DMS114 treated with DMSO at 0.1 percent for 48 hours (cell line): ENCODE data around the gene PAX9.

ENCODE experiments used
- DNase-seq: peaks from one replicate; lab custom pipeline; 2025; ENCODE audit not compliant: unreplicated experiment; lab: John Stamatoyannopoulos, UW

The PAX9 gene

DNA sequence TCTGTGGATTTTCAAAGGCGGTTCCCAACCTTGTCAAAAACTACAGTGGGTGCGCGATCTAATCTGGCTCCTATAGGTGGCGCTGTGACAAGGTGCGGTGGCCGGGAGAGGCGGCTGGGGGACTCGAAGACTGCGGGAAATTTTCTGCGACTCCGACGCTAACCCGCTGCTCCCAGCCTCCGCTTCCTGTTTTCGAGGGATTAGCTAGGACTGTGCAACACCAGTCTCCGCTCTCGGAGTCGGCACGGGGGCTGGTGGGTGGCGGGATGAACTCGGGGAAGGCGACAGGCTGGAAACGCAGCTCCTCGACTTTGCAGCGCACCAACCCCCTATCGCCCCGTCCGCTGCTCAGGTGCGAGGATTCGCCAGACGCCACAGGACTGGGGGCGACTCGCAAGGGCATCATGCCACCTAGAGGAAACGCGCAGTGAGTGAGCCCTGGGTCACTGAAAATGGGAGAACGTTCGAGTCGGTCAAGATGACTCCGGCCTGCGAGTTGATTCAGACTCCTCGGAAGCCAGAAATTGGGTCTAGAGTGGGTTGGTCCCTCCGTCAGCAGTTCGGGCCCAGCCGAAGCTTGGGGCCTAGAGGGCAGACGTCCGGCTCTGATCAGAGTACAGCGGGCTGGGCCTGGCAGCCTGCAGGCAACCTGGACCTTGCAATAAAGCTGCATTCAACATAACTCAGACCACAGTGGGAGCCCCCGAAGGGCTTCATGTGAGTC lies 5.5 kb upstream of the PAX9 start:
- DNase-seq, result no peak

DNA sequence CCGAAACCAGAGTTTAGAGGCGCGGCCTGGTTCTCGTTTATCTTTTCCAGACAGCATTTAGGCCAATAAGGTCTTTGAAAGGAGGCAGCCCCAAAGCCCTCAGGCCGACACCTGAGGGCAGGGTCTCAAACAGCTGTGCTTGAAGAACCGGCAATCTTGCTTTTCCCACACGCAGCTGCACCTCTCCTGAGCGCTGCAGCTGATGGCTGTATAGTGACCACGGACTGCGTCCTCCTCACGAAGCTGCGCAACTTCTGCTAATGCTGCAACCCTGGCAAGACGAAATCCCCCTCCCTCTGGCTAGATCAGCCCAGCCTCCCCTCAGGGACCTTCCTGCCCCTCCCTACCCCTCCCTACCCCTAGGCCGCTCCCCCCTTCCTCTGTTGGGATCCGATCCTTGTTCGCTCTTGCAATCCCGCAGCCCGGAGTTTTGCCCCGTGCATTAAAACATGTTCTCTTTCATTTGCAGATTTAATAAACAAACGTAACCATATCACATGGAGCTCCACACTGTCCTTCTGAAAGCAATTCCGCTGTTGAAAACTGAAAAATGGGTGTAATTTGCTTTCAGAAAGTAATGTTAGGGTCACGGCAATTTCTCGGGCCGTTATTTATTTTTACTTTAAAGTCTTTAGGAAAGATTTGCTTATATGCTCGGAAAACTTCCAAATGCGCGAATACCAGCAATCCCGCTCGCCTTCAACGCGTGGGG lies 4.8 kb upstream of the PAX9 start:
- no peak for DNase-seq

DNA sequence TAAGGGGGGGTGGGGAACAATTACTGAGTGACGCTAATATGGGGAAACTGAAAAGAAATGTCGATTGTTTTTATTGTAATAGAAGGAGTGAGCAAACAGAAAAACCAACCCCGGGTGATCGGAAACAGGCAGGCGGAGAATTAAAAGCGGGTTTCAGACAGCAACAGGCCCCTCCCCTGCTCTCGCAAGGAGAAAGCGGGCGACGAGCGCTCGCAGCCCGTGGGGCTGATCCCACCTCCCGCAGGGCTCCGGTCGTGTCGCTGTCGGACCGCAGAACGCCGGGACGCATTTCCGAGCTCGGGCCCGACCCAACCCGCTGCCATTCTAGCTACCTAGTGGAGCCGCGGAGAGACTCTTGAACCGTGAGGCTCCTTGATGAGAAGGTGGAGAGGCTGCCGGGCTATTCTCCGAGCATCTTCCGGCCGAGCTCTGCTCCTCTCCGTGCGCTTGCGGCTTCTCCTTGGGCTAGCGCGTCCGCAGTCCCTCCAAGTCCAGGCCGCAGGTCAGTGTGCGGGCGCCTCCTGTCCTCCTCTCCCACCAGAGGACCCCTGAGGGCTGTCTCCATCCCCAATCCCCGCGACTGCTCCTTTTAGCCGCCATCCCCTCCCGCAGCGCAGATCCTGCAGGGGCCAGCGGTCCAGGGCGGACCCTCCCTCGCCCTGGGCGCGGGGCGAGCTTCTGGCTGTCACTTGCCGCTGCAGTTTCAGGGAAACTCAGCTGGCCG lies 4.1 kb upstream of the PAX9 start:
- DNase-seq, result no peak

DNA sequence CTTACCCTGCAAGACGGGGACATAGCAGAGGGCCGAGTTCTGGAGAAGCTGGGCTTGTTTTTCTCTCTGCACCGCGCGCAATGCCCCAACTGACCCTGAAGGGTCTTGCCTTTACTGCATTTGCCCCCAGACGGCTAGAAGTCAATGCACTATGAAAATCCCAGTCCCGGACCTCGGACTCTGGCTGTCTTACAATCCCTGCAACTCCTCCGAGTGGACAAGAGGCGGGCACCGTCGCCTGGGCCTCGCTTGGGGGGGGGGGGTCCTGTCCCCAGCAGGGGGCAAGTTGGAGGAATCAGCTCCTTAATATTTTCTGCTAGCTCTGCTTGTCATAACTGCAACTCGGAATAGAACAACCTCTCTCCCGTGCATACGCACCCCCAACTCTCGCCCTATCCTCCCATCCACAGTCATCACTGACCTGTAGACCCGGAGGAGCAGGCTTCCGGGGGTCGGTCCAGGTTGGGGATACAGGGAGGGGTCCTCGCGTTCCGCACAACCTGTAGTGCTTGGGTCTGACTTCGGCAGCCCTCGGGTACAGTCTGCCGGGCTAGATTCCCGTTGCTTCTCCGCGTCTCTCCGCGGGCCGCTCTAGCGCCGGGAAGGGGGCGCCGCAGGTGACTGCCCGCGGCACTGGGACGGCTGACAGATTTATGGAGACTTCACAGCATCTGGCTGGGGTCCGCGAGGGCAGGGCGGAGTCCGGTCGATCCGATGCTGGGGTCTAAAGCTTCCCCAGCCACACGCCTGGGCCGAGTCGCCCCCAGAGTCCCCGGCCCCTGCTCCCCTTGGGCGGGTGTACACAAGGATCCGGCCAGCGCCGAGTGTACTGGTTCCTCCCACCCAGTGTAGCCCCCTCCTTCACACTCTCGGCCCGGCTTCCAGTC lies 3.3 kb upstream of the PAX9 start:
- DNase-seq, result no peak

DNA sequence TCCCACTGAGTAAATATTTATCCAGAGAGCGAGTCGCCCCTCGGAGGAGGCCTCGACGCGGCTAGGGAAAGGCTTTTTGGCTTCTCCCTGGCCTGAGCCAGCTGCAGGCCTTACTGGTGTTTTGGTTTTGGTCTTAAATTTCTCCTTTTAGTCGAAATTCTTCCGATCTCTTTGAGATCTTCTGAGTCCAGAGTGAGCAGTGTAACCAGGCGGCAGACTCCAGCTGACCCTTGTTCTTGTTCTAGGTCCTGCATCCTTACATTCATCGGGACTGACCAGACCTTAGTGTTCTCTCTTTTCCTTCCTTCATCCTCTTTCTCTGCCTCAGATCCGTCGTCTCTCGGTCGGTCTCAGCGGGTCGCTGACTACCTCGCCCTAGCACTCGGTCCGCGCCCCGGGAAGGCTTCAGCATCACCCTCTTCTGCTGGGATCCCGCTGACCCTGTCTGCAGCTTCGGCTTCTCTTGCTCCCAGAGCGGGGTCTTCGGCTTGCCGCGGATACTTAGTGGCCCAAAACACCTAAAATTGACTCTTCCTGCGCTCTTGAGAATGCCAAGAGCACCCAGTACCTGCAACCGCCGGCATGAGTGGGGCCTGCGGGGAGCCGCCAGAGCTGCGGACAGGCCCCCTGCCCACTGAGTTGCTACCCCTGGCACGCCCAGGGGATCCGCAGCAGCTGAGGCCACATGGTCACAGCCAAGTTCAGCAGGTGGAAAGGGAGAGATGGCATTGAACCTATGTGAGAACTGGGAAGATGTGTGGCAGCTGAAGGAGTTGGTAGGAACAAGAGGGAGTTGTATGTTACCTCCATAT lies 2.4 kb upstream of the PAX9 start:
- no peak for DNase-seq

DNA sequence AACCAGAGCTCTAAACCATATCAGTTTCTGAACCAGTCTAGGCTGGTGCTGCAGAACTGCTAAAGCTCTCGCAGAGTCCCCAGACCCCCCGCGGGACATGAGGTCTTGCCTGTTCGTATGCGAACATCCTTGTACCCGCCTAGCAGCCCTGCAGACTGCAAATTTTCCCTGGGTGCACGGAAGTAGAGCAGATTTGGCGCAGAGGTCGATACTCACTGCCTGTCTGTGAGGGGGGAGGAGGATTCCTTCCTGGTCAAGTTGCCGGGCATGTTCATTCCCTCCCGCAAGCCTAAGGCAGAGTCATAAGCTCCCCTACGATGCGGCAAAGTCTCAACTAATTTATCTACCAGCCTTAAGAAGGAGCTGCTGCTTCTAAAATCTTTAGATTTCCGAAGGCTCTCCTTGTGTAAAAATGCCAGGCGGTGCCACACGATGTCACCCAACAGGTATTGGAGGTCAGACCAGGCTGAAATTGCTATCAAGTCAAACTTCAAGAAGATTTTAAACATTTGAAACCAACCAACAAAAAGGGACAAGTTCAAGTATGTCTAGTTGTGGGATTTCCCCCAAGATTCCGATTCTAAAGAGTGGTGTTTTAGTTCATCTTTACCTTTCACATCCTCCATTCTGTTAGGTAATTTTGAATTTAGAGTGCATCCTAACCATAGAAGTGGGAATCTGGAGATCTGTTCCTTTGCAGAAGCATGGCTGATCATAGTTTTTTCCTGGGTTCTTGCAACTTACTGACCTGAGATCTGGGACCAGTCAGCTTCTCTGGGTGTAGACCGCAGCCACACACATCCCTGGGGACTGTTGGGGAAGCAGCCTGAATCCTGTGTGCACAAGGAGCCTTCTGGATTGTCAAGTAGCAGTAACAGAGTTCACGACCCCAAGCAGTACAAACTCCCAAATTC lies 1.6 kb upstream of the PAX9 start:
- no peak for DNase-seq

DNA sequence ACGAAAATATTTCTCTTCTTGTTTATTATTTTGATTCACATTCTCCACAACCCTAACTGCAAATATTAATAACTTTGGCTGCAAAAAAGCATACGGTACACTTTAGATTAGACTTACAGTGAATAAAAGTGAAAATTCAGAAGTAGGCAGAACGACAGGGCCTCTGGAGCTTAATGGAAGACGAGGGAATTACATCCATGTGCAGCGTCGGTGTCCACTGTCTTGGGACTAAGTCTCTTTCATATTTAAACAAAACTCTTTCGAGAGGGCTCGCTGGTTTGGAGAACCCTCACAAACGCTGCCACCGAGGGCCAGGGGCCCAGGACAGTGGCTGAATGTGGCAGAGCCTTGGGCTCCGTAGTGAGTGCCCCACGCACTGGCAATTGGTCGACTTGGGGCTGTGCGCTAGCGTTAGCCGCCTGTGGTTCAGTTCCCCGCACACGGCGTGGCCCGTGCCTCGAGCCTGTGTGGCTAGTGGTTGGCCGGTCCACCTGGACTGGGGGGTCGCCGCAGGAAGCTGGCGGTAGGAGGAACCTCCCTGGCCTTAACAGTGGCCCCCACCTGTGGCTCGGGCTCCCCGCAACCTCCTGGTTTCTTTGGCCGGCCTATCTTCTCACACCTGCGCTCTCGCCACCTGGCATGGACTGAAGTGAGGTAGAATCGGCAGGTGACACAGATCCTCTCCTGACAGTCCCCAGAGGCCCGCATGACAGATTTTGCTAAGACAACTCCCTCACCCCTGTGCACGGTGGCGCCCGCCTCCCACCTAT lies 739 bp upstream of the PAX9 start:
- no peak for DNase-seq

DNA sequence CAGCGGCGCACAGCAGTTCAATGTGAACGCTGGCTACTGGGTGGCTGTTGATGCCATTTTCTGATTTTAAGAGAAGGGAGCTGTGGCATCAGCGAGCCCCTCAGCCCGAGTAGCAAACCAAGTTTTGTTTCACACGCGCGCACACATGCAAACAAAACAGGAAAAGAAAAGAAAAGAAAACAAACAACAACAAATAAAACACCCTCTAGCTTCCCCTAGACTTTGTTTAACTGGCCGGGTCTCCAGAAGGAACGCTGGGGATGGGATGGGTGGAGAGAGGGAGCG lies 540 bp downstream of the PAX9 start:
- no peak for DNase-seq

DNA sequence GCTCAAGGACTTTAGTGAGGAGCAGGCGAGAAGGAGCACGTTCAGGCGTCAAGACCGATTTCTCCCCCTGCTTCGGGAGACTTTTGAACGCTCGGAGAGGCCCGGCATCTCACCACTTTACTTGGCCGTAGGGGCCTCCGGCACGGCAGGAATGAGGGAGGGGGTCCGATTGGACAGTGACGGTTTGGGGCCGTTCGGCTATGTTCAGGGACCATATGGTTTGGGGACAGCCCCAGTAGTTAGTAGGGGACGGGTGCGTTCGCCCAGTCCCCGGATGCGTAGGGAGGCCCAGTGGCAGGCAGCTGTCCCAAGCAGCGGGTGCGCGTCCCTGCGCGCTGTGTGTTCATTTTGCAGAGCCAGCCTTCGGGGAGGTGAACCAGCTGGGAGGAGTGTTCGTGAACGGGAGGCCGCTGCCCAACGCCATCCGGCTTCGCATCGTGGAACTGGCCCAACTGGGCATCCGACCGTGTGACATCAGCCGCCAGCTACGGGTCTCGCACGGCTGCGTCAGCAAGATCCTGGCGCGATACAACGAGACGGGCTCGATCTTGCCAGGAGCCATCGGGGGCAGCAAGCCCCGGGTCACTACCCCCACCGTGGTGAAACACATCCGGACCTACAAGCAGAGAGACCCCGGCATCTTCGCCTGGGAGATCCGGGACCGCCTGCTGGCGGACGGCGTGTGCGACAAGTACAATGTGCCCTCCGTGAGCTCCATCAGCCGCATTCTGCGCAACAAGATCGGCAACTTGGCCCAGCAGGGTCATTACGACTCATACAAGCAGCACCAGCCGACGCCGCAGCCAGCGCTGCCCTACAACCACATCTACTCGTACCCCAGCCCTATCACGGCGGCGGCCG lies 1.1 kb downstream of the PAX9 start:
- DNase-seq, result peak; percentile 16

DNA sequence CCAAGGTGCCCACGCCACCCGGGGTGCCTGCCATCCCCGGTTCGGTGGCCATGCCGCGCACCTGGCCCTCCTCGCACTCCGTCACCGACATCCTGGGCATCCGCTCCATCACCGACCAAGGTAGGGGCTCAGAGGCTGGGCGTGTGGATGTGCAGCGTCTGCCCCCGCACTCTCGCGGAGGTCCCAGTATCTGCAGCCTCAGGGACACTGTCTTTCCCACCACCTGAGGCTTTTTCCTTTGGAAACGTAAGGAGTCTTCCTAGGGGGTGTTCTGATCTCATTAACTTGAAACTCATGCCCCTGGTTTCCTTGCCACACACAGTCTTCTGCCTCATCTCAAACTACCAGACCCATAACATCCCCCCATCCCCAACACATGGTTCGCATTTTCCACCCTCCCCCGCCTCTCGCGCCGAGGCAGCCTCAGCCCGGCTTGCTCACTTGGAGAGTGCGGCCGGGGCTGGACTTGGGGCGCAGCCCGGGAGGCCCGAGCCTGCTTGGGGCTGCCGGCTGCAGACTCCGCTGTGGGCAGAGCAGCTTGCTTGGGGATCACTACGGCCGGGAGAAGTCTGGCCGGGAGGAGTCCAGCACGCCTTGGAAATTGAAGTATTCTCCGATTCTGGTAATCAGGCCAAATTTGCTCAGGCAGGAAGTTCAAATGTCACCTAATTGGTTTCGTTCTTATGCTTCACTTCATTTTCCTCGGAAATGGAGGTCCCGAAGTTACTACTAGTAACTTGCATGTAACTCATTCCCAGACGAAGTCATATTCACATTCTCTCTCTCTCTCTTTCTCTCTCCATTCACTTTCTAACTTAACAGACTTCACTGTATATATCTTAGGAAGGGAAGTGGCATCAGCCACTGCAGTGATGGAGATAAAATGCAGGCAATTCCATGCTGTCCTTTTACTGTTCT lies 2.0 kb downstream of the PAX9 start:
- no peak for DNase-seq

DNA sequence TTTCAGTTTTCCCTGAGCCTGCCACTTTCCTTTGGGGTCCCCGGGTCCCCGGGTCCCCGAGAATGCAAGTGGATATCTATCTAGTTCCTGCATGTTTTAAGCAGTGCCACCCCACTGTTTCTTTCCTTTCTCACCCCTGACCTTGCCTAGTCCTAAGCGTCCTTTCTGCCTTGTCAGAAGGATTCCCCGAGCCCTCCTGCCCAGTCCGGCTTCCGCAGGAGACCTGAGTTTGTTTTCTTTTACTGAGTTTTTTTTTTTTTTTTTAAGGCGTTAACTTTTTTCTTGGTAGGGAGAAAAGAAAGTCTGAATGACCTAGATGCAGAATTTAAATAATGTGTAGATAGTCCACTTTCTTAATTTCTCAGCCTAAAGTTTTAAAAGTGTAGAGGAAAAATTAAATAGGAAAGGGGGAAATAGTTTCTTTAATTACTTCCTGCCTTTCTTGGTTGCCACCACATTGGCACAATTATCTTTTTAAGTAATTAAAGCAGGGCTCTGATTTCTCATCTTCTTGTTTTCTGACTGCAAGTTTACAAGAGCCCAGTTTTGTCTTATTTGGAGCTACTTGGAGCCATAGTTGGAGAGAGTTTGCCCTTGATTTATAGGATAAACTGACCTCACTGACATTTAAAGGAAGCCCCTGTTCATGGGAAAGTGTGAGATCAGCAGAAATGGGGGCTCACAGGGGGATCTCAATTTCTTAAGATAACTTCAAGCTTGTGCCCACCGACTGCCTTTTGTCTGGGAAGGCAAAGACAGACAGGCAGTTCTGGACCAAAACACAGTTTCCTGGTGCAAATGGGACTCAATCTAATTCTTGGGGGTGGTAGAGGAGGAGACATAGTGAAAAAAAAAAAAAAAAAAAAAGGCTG lies 2.9 kb downstream of the PAX9 start:
- no peak for DNase-seq

DNA sequence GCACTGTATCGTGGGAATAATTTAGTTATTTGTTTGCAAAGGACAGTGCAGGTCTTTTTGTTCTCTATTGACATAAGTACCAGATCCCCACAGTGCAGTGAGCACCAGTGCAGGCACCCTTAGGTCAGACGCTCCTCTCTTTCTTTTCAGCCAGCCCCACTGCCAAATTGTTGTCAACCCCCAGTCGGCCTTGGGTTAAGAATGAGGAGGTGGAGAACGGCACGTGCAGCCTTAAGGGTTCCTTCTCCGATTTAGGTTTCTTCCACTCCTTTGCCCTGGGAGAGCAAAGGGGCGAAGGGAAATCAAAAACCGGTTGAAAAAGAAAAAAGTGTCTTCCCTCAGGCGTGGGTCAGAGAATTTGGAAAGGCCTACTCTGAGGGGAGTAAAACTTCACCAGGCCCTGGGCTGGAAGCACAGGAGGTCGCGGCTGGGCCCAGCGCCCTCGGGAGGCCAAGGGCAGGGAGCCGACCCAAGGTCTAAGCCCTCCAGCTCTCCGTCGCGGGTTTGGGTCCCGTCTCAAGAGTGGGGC lies 4.3 kb downstream of the PAX9 start:
- DNase-seq, result no peak

DNA sequence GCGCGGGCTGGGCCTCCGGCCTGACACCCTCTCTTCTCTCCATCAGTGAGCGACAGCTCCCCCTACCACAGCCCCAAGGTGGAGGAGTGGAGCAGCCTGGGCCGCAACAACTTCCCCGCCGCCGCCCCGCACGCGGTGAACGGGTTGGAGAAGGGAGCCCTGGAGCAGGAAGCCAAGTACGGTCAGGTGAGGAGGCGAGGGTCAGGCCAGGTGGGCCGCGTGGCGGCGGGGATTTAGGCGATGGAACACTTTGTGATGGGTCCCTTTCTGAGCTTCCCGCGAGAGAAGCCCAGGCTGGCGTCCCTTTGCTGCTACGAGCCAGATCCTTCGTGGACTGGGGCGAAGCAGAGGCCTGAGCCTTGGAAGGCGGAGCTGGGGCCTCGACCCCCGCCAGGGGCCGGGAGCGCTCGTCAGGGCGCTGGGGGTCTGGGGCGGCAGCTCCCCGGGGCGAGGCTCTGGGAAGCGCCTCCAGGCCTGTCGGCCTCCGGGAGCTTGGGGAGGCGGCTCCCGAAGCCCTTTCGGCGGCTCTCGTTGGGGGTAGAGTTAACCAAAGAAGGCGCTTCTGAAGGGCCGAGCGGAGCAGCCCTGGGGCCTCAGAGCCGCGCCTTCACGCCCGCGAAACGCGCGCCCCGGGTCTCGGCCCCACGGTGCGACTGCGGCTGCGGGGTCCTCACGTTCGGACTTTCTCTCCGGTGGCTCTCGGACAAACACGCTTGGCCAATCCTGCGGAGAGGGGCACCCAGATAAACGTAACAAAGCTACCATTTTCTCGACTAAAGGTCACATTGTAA lies 5.0 kb downstream of the PAX9 start:
- no peak for DNase-seq

DNA sequence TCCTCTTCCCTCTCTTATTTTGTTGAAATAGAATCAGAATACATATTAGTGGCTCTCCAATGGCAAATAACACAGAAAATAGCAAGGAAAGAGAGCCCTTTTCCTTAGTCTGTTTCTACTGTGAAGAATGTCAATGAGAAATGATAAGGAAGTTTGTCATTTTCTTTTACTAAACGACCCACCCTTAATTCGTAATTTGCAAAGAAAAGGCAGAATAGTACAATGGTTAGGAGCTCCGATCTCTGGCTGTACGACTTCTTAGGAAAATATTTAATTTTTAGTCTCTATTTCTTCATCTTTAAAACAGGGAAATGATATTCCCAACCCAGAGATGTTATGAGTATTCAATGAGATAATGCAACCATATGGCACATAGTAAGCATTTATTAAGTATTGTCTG lies 6.0 kb downstream of the PAX9 start:
- DNase-seq, result no peak

DNA sequence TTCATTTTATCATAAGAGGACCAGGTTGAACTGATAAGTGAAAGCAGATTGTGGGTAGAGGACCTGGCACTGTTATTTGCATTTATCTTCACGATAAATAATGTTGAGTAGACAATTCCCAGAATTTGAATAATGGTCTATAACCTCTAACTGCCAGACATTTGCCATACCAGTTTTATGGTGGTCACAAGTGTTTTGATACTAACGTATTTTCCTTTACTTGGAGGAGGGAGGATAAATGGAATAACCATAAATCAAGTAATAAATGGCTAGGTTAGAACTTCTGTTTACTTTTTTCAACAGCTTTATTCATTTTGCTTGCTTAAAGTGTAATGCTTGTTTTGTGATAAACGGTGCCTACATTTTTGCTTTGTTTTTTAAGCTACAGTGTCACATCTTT lies 9.5 kb downstream of the PAX9 start:
- DNase-seq, result no peak
